NCI-H2029 treated with DMSO at 0.1 percent for 48 hours (cell line): Measurements from ENCODE around the gene MSL3.

Source experiments
- DNase-seq: peaks from one replicate; lab custom pipeline; 2025; lab: John Stamatoyannopoulos, UW

Gene MSL3

GRCh38 chrX:11759461-11760311 is 1.6 kb downstream of the MSL3 start:
- DNase-seq, result peak; percentile 22

- DNase-seq, result no peak
These were observed 2.9 kb downstream of the MSL3 start for GRCh38 chrX:11760958-11761357.

GRCh38 chrX:11764602-11765067 is 6.6 kb downstream of the MSL3 start:
- no peak for DNase-seq

- DNase-seq, result no peak
These were observed 7.4 kb downstream of the MSL3 start for GRCh38 chrX:11765449-11765848.

- no peak for DNase-seq
These were observed 8.4 kb downstream of the MSL3 start for GRCh38 chrX:11766487-11766886.

- no peak for DNase-seq
These were observed 10.0 kb downstream of the MSL3 start for GRCh38 chrX:11768039-11768438.

- DNase-seq, result peak; percentile 21
These were observed 12.3 kb downstream of the MSL3 start for GRCh38 chrX:11770320-11770719.

GRCh38 chrX:11778230-11778629 is 20.2 kb downstream of the MSL3 start:
- DNase-seq, result no peak

GRCh38 chrX:11781133-11781532 is 23.1 kb downstream of the MSL3 start:
- no peak for DNase-seq

GRCh38 chrX:11781734-11782370 is 23.8 kb downstream of the MSL3 start:
- no peak for DNase-seq

- no peak for DNase-seq
These were observed 26.5 kb downstream of the MSL3 start for GRCh38 chrX:11784543-11784942.

- DNase-seq, result no peak
These were observed 28.8 kb downstream of the MSL3 start for GRCh38 chrX:11786862-11787261.

GRCh38 chrX:11787564-11787963 is 29.5 kb downstream of the MSL3 start:
- no peak for DNase-seq

- no peak for DNase-seq
These were observed 31.8 kb downstream of the MSL3 start for GRCh38 chrX:11789809-11790208.

- DNase-seq, result no peak
These were observed 33.1 kb downstream of the MSL3 start for GRCh38 chrX:11791090-11791489.

- DNase-seq, result no peak
These were observed 33.5 kb downstream of the MSL3 start for GRCh38 chrX:11791537-11791936.

GRCh38 chrX:11792461-11793421 is 34.7 kb downstream of the MSL3 start:
- DNase-seq, result no peak

- no peak for DNase-seq
These were observed 35.7 kb downstream of the MSL3 start for GRCh38 chrX:11793734-11794133.

GRCh38 chrX:11813341-11813740 is 55.3 kb downstream of the MSL3 start:
- no peak for DNase-seq
